HepG2 (cell line): ENCODE measurements around the gene SCAPER.

Experiments used
- CBX1 ChIP-seq: IDR thresholded peaks from one replicate; pipeline ENCODE4 v1.6.1; 2016; ENCODE audit warnings: antibody characterized with exemption, low read depth
- EZH2 ChIP-seq: conservative IDR thresholded peaks from 2 replicates; pipeline ENCODE4 v1.6.1; 2012; ENCODE audit warnings: mild to moderate bottlenecking, low read depth, low read length, moderate library complexity
- GABPA ChIP-seq, 2 experiments: IDR thresholded peaks; 2 replicates each; pipeline ENCODE4 v1.6.1; 2011 to 2016; ENCODE audit warnings: low read depth in 2 of 2, low read length in 1 of 2, missing biosample characterization in 1 of 2, missing genetic modification characterization in 1 of 2
- MAX ChIP-seq: IDR thresholded peaks from 2 replicates; pipeline ENCODE4 v1.6.1; 2012; ENCODE audit warnings: inconsistent platforms
- PBX3 ChIP-seq: sonication (generic); formaldehyde crosslinking; IDR thresholded peaks from 2 replicates; pipeline ENCODE4 v1.8.1; 2023; ENCODE audit warnings: missing genetic modification reagents, inconsistent platforms, borderline replicate concordance
- TCF12 ChIP-seq, 2 experiments: fragments of 450-650 bp in 1 of 2; sonication (generic) in 1 of 2; formaldehyde crosslinking in 1 of 2; IDR thresholded peaks; 2 replicates each; pipeline versions ENCODE4 v1.6.1 to v1.8.0; 2017 to 2022; ENCODE audit warnings: antibody characterized with exemption in 1 of 2, mild to moderate bottlenecking in 1 of 2, missing genetic modification reagents in 1 of 2, moderate library complexity in 1 of 2

- TF ChIP-seq EZH2 (no peak), CBX1 (peak; percentile 52), TCF12 (IDR thresholded peaks at IDR 0.05) (no peak), TCF12 (CRISPR knock-in tag; IDR thresholded peaks at IDR 0.05) (no peak), MAX (peak; percentile 92), GABPA (IDR thresholded peaks at IDR 0.05; ENCODE audit: low read depth, low read length) (no peak), GABPA (CRISPR knock-in tag; IDR thresholded peaks at IDR 0.05; ENCODE audit: low read depth) (peak; percentile 50), PBX3 (CRISPR knock-in tag) (no peak)
Observed at GRCh38 chr15:76311100-76311953, 593.8 kb downstream of the SCAPER start, which contains the start of gene ETFA.
